Peyer's patch (tissue), 4 donors: ENCODE measurements around the gene DGKH.

Source experiments
- CTCF ChIP-seq, 6 experiments: fragments of 450-650 bp in 4 of 6; fragments of 200-600 bp in 2 of 6; sonication (generic) in 1 of 6; IDR thresholded peaks; one replicate each; pipeline ENCODE4 v1.5.1; 2017 to 2019; ENCODE audit warnings: antibody characterized with exemption in 6 of 6, mild to moderate bottlenecking in 3 of 6, moderate library complexity in 1 of 6
- POLR2A ChIP-seq, 2 donors: fragments of 450-650 bp; IDR thresholded peaks; one replicate each; pipeline ENCODE4 v1.5.1; 2017; ENCODE audit warnings: antibody characterized with exemption in 2 of 2, mild to moderate bottlenecking in 2 of 2, moderate library complexity in 2 of 2

GRCh38 chr13:42112864-42113263 is 64.4 kb downstream of the DGKH start:
- TF ChIP-seq CTCF (IDR thresholded peaks at IDR 0.05) = no peak
- TF ChIP-seq POLR2A (IDR thresholded peaks at IDR 0.05) = no peak
